GM12801 (cell line): Measurements from ENCODE around the gene CEBPA.

Experiments used
- CTCF ChIP-seq: IDR thresholded peaks from one replicate; pipeline ENCODE4 v1.5.1; 2011; ENCODE audit warnings: control low read depth; ENCODE audit not compliant: insufficient read length; ENCODE audit errors: extremely low read depth

CEBPA gene

GRCh38 chr19:33275933-33276619 is 26.3 kb downstream of the CEBPA start:
- TF ChIP-seq CTCF, result no peak

- TF ChIP-seq CTCF, result no peak
Observed at GRCh38 chr19:33275559-33275932, 26.8 kb downstream of the CEBPA start.

- no peak for TF ChIP-seq CTCF
Observed at GRCh38 chr19:33274663-33275558, 27.4 kb downstream of the CEBPA start.

- TF ChIP-seq CTCF, result no peak
Observed at GRCh38 chr19:33273881-33274662, 28.3 kb downstream of the CEBPA start.

GRCh38 chr19:33273065-33273736 is 29.1 kb downstream of the CEBPA start:
- no peak for TF ChIP-seq CTCF

GRCh38 chr19:33271246-33272021 is 30.9 kb downstream of the CEBPA start:
- no peak for TF ChIP-seq CTCF
